ENCODE results near the gene SNAI3. TPM values are rescaled to one million over a fixed set of nuclear protein-coding genes. Genes with fewer than 3 reads are reported as not detected.

SNAI3 gene
- total RNA-seq, 1 experiment from 2014 or later: 1.2 TPM

DNA sequence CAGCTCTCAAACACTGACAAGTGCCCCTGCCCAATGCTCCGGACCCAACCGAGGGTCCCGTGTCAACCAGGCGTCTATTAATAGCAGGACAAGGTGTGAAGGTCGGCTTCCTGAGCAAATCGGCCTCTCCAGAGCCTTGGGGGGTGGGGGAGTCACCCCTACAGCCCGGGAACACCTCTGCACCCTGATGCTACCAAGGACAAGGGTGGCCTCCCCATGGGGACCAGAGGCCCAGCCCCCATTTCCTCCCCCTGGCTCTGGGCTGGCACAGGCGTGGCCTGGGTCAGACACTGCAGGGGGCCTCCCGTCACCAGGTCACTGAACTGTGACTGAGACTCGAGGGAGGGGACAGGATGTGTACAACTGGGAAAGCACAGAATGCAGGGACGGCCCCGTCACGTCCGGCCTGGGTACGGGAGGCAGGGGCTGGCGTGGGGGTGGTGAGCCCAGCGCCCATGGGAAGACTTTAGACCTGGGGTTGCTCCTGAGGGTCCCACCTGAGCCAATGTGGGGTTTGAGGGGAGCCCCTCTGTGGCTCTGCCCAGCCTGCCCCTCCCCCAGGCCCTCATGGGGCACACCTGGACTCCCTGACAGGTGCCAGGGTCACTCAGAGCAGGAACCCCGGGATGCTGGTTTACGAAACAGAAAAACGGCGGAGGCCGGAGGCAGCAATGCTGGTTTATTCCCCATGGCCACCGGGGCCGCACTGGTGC, 34.9 kb downstream of the SNAI3 start:
- DNase-seq (ENCODE audit: low spot score): no peak

DNA sequence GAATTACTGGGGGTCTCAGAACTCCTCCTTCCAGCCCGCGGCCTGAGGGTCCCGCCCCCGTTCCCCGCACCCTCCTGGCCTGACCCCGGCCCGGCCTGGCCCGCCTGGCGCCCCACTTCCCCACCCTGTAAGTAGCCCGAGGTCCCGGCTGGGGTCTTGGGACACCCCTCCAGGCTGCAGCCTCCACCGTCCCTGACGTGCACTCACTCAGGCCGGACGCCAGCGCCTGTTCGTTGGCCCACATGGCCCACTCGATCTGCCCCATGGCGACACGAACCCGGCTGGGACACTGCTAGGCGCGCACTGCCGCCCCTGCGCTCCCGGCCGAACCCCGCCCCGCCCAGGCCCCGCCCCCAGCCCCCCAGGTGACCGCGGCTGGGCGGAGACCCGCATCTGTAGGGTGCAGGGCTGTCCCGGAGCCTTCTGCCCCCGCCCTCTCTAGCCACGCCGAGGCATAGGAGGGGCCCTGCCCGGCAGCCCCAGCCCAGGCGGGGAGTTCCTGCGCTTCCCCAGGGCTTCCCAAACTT, 35.5 kb downstream of the SNAI3 start, which contains the start of gene CYBA:
TSS of gene CYBA (minus strand) at position 305 of the 527 bp plus-strand sequence. CDS start at position 265, 40 bp downstream.
- DNase-seq (ENCODE audit: low spot score): peak; percentile 78

DNA sequence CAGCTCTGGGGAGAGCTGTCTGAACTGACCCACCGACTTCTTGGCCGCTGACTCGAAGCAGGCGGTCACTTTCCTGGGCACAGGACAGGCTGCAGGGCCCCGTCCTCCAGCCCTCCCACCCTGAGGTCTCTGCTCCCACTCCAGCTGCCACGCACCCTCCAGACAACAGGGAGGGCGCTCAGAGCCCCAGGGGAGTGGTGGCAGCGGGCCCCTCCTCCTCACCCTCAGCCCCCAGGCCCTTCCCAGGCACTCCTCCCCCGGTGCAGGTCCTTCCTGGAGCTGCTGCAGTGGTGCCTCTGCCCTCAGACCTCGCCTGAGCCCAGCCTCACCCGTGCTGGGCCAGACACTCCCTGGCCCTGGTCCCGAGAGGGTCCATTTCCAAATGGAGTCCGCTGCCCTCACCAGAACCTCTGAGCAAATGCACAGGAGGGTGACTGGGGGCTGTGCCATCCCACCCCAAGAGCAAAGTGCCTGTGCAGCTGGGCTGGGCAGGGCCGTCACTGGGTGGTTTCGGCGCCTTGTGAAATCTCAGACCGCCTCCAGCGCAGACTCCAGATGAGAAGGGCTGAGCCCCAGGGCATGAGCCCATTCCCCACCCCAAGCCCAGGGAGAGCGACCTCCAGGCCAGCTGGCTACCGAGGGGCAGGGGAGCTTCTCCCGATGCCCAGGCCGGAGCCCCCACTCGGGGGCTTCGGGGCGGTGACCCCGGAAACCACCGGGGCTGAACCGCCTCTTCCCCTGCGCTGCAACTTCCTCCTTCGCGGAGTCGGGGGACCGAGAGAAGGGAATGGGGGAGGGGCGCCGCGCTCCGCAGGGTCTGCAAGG, 36.2 kb downstream of the SNAI3 start:
- peak; percentile 49 for DNase-seq (ENCODE audit: low spot score)

DNA sequence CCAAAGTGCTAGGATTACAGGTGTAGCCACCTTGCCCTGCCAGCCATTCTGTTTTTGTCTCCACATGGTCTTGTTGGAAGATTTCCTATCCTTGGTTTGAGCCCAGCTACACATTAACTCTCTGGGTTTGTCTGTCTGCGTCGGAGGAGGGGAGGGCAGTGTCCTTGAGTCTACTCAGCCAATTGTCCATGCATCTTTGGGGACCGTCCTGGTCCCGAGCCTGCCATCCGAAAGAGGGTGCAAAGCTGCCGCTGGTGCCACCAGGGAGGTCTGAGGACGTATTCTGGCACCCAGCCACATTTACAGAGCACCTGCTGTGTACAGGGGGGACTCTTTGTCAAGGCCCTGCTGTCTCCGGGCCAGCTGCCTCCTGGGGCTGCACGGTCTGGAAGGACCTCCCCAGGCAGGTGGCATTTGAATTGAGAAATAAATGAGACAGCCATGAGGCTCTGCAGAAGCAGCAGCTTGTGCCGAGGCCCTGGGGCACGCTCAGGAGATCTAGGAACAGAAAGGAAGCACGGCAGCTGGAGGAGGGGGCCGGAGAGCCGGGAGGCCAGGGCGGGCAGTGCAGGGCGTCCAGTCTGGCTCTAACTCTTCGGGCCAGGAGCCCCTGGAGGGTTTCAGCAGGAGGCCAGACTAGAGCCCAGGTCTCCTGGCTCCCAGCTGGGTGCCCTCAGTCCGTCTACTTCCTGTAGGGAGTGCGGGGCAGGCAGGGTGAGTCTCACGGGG, 36.9 kb downstream of the SNAI3 start:
- DNase-seq (ENCODE audit: low spot score): no peak

DNA sequence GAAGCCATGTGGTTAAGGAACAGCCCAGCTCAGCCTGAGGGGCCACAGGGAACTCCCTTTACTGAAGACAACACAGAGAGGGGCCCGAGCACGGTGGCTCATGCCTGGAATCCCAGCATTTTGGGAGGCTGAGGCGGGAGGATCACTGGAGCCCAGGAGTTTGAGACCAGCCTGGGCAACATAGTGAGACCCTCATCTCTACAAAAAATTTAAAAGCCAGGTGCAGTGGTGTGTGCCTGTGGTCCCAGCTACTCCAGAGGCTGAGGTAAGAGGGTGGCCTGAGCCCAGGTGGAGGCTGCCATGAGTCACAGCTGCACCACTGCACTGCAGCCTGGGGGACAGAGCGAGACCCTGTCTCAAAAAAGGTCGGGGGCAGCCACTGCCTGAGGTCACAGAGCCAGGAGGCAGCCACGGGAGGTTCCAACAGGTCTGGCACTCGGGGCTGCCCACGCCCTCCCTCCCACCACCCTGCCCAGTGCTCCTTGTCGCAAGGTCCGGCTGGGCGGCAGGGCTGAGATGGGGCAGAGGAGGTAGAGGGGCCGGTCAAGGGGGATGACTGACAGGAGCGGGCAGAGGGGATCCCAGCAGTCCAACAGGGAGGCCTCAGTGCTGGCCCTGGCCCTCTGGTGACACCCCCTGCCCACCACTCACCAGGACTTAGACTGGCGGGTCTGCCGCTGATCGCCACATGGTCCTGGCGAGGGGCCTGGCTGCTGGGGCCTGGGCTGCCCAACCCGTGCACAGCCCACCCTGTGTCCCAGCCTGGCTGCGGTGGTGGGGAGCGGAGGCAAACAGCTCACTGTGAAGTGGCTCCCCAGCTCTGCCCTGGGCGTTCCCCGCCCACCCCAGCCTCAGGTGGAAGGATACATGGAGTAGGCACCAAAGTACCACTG, 38.9 kb downstream of the SNAI3 start:
- DNase-seq (ENCODE audit: low spot score): no peak

DNA sequence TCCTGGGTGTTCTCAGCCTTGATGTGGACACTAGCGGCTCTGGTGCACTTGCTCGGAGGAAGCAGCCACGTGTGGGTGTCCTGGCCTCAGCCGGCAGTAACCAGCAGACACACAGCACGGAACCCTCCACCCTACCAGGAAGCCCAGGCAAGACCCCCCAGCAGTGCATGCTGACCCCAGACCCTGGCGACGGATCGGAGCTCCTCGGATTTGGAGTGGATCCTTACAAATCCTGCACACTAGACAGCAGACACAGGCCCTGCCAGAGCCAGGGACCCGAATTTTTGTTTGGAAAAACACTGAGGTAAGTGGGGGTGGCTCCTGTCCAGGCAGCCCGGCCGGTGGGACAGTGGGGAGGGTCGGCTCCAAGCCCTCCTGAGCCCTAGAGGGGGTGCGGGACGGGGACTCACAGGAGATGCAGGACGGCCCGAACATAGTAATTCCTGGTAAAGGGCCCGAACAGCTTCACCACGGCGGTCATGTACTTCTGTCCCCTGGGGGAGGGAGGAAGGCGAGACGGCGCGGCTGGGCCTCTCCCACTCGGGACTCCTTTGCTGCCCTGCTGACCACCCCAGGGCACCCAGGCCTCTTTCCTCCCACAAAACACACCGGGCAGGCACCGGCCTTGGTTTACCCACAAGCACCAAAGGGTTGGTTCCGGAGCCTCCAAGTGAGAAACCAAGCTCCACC, 39.8 kb downstream of the SNAI3 start:
- no peak for DNase-seq (ENCODE audit: low spot score)

DNA sequence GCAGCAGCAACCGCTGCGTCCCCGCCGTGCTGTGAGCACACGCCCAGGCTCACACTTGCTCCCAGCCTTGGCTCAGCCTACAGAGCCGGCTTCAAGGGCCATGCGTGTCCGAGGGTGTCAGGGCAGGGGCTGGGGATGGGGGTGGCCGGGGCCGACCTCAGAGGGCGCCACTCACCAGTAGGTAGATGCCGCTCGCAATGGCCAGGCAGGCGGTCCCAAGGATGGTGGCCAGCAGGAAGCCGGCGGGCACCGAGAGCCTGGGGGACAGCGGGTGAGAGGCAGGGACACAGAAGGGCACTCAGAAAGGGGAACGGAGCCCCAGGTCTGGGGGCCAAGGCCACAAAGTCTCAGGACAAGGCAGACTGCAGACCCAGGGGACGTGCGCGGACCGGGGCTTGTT, 40.4 kb downstream of the SNAI3 start:
- no peak for DNase-seq (ENCODE audit: low spot score)

DNA sequence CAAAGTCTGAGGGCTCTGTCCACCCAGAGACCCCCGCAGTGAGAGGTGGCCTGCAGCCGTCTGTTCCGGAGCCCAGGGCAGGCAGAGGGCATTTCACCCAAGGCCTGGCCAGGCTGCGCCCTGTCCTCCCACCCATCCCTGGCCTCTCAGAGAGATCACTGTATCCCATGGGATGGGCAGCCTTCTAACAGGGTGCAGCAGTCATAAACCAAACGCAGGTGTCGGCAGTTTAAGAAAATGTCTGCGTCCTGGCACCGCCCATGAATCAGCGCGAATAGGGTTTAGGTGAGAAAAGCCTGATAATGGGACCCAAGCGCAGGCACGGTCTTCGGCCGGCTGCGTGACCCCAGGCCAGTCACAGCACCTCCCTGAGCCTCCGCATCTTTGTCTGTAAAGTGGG, 40.9 kb downstream of the SNAI3 start:
- no peak for DNase-seq (ENCODE audit: low spot score)

DNA sequence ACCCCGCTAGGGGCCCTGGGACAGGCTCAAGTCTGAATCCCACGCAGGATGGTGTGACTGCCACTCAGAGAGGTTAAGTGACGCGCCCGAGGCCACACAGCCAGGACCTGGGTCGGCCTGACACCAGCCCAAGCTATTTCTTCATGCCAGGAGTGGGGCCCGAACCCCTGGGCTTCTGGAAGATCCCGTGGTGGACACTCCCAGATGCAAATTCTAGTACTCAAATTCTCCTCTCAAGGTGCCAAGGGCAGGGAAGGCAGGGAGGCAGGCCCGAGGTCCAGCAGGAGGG, 42.7 kb downstream of the SNAI3 start:
- DNase-seq (ENCODE audit: low spot score): no peak

DNA sequence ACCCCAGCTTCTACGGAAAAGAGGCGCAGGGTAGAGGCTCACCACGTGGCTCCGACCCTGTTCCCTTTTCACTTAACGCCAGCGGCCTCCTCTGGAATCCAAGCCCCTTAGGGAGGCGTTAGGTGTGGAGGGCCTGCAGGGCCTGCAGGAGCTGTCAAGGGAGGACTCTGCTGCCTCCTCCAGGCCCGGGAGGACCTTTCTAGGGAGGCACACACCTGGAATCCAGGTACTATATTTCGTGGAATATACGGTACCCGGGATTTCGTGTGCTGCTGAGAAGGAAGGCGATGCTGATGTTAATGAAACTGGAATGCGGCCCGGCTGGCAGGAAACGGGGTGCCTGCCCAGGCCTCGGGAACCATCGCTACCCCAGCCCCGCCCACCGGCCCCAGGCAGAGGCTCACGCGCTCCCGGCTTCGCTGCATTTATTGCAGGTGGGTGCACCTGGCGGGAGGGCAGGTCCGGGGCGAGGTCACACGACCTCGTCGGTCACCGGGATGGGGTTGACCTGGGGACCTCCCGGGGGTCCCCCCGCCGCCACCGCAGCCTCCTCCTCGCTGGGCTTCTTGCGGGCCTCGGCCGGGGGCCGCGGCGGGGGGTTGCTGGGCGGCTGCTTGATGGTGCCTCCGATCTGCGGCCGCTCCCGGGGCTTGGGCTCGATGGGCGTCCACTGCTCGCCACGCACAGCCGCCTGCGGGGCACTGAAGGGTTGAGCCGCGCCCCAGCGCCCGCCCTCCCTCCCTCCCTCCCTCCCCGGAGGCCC, 43.2 kb downstream of the SNAI3 start:
- DNase-seq (ENCODE audit: low spot score): no peak

DNA sequence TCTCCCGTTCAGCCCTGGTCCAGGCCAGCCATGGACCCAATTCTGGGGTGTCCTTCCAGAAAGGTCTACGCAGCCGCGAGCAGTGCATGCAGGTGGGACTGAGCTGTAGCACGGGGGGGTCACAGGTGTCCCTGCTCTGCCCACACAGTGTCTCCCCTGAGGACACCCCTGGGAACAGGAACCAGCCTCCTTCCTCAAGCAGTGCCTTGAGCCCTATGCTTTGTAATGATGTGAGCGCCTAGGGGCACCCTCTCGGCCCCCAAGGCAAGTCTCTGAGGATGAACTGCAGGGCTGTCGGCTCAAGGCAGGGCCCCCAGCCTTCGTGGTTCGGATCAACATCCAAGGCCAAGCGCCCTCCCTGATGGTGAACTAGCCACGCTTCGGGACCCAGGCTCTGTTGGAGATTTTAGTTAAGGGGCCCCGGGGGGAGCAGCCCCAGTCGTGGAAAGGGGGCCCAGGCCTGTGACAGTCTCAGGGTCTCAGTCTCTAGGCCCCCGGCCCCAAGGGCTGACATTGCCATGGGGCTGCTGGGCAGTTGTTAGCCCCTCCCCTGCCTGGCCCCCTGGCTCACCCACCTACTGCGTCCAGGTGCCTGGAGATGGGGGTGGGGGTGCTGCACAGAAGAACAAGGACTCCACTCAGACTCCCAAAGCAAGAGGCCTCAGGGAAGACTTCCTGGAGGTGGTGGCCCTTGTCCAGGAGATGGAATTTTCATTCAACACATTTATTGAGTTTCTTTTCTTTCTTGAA, 45.6 kb downstream of the SNAI3 start:
- no peak for DNase-seq (ENCODE audit: low spot score)

DNA sequence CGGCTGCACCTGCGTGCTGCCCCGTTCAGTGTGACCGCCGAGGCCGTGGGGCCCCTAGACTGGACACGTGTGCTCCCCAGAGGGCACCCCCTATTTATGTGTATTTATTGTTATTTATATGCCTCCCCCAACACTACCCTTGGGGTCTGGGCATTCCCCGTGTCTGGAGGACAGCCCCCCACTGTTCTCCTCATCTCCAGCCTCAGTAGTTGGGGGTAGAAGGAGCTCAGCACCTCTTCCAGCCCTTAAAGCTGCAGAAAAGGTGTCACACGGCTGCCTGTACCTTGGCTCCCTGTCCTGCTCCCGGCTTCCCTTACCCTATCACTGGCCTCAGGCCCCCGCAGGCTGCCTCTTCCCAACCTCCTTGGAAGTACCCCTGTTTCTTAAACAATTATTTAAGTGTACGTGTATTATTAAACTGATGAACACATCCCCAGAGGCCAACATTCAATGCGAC, 46.2 kb downstream of the SNAI3 start:
- no peak for DNase-seq (ENCODE audit: low spot score)

DNA sequence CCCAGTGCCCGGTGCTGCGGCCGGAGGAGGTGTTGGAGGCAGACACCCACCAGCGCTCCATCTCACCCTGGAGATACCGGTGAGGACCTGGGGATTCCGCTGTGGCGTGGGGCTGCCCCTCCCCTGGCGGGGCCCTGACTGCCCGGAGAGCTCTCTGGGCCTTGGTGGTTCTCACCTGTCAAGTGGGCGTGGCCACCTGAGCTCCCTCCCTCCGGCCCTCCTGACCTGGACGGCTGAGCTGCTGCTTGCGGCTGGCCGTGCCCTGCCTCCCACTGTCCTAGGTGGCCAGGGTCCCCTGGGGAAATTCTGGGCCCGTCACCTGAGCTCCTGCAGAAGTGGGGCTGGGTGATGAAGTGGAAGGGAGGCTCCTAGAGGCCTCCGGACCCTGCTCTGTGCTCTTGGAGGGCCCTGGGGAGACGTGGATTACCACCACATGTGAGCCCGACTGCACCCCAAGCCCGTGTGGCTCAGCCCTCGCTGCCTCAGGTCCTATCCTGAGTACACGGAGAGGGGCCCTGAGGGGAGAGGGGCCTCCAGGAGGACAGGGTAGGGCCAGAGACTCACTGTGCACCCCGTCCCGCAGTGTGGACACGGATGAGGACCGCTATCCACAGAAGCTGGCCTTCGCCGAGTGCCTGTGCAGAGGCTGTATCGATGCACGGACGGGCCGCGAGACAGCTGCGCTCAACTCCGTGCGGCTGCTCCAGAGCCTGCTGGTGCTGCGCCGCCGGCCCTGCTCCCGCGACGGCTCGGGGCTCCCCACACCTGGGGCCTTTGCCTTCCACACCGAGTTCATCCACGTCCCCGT, 46.9 kb downstream of the SNAI3 start:
- DNase-seq (ENCODE audit: low spot score): peak; percentile 67

DNA sequence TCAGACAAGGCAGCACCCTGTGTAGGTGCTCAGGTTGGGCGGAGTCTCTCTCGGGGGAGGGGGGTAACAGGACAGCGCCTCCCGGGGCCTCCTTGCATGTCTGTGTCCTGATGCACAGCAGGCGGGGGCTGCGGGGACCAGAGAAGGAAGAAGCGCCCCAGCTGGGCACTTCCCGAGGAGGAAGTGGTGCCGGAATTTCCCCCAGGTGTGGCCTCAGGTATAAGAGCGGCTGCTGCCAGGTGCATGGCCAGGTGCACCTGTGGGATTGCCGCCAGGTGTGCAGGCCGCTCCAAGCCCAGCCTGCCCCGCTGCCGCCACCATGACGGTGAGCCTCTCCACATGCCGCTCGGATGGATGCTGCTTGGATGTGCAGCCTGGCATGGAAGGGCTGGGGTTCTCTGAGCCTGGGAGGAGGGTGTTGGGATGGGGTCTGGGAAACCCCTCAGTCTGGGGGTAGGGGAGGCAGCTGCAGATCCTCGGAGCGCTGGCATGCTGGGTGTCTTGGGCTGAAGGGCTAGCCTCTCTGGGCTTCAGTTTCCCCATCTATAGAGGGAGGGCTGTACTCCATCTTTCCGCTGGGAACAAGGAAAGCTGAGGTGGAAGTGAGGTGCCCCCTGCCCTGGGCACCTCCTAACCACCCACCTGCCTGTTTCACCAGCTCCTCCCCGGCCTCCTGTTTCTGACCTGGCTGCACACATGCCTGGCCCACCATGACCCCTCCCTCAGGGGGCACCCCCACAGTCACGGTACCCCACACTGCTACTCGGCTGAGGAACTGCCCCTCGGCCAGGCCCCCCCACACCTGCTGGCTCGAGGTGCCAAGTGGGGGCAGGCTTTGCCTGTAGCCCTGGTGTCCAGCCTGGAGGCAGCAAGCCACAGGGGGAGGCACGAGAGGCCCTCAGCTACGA, 47.7 kb downstream of the SNAI3 start, which contains the start of gene IL17C:
TSS of gene IL17C (plus strand) at position 250 of the 908 bp plus-strand sequence. CDS start at position 320, 70 bp downstream.
- peak; percentile 74 for DNase-seq (ENCODE audit: low spot score)

DNA sequence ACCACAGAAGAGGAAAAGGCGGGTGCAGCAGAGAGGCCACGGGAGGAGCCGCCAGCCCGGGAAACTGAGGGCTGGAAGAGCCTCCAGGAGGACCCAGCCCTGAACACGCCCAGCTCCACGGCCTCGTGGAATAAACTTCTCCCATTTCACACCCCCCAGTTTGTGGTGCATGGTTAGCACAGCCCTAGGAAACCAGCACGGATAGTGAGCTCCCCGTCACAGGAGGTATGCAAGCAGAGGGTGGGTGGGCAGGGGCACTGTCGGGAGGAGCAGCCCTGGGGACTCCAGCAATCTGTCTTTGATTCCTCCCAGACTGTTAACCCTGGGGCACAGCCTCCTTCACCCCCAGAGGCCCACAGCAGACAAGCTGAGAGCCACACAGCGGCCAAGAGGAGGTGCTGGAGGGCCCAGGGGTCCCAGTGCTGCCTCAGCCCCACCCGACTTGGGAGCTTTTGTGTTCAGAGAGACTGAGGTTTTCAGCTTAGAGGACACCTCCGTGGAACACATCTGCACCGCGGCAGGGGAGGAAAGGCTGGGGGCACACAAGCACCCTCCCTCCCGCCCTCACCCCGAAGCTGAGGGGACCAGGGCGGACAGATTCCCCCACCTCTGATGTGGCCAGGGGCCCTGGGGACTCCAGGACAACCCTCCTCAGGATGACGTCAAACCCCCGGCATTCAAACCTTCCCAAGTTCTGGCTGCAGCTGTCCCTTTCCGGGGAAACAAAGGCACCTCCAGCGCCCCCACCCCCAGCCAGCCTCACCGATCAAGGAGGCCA, 49.6 kb downstream of the SNAI3 start:
- no peak for DNase-seq (ENCODE audit: low spot score)

Measured in HT-29 (cell line).